Limb (tissue), 2 donors: ENCODE results near the gene PLAC9.

Experiments
- DNase-seq, 2 donors: peaks; one replicate each; pipeline ENCODE4 v3.0.0-alpha.2; 2016; ENCODE audit errors: extremely low spot score in 2 of 2

Gene PLAC9

GRCh38 chr10:80159166-80159873 is 26.8 kb downstream of the PLAC9 start:
- no peak for DNase-seq

GRCh38 chr10:80160361-80161320 is 28.1 kb downstream of the PLAC9 start:
- no peak for DNase-seq

GRCh38 chr10:80161321-80162083 is 29.0 kb downstream of the PLAC9 start:
- peak in 1 of 2 donors; percentile 30 for DNase-seq

GRCh38 chr10:80163741-80164341 is 31.3 kb downstream of the PLAC9 start:
- DNase-seq = no peak

GRCh38 chr10:80164596-80164995 is 32.1 kb downstream of the PLAC9 start:
- DNase-seq = no peak

GRCh38 chr10:80165173-80165572 is 32.6 kb downstream of the PLAC9 start:
- DNase-seq = no peak

GRCh38 chr10:80166581-80167470 is 34.3 kb downstream of the PLAC9 start:
- no peak for DNase-seq

- peak in 1 of 2 donors; percentile 25 for DNase-seq
These were observed 35.1 kb downstream of the PLAC9 start for GRCh38 chr10:80167471-80168161.

- DNase-seq = no peak
These were observed 35.6 kb downstream of the PLAC9 start for GRCh38 chr10:80168162-80168511.

GRCh38 chr10:80168679-80169380 is 36.3 kb downstream of the PLAC9 start:
- no peak for DNase-seq

- no peak for DNase-seq
These were observed 37.5 kb downstream of the PLAC9 start for GRCh38 chr10:80170026-80170425.

- DNase-seq = no peak
These were observed 38.1 kb downstream of the PLAC9 start for GRCh38 chr10:80170641-80171040.

- DNase-seq = no peak
These were observed 38.7 kb downstream of the PLAC9 start for GRCh38 chr10:80171248-80171660.

GRCh38 chr10:80172896-80173295 is 40.4 kb downstream of the PLAC9 start:
- no peak for DNase-seq

GRCh38 chr10:80173466-80173865 is 40.9 kb downstream of the PLAC9 start:
- DNase-seq = no peak

- DNase-seq = no peak
These were observed 42.3 kb downstream of the PLAC9 start for GRCh38 chr10:80174641-80175395.

- no peak for DNase-seq
These were observed 44.0 kb downstream of the PLAC9 start for GRCh38 chr10:80176526-80176925.
